Breast epithelium (tissue), 3 donors: ENCODE measurements around the gene ADGRB2.

Experiments
- CTCF ChIP-seq, 3 donors: fragments of 450-650 bp; IDR thresholded peaks; one replicate each; pipeline ENCODE4 v1.5.1; 2016 to 2017; ENCODE audit warnings: antibody characterized with exemption in 3 of 3, mild to moderate bottlenecking in 3 of 3, moderate library complexity in 3 of 3
- POLR2AphosphoS5 ChIP-seq, 3 donors: sonication (generic); formaldehyde crosslinking; IDR thresholded peaks; one replicate each; pipeline ENCODE4 v1.6.1; 2017; ENCODE audit warnings: antibody characterized with exemption in 3 of 3

- TF ChIP-seq POLR2AphosphoS5 (IDR thresholded peaks at IDR 0.05) (no peak), CTCF (IDR thresholded peaks at IDR 0.05) (no peak)
Measured at GRCh38 chr1:31800674-31800967, 36.5 kb upstream of the ADGRB2 start.
